ENCODE measurements around the gene UPF1. TPM values are rescaled to one million over a fixed set of nuclear protein-coding genes. Genes with fewer than 3 reads are reported as not detected.
A peak's percentile ranks its signal among the peaks of the same experiment; 100 is the strongest.

Gene UPF1
- total and polyA plus RNA-seq, 2 of the 13 experiments (the other 11 are each of a cell fraction or from before 2014, with no cell fraction given), result 16.9 to 41.8 TPM

GRCh38 chr19:18831524-18832305, at the start of gene UPF1 (continued):
- peak; percentile 61; the same call in 1 of the 2 replicates for TF ChIP-seq DR1 (CRISPR knock-in tag; IDR thresholded peaks at IDR 0.05)
- peak; percentile 99 for TF ChIP-seq UBTF (CRISPR knock-in tag; IDR thresholded peaks at IDR 0.05)
- TF ChIP-seq ZNF616 (CRISPR knock-in tag; IDR thresholded peaks at IDR 0.05; ENCODE audit: low read depth), result peak; percentile 86
- peak; percentile 29; the same call in 1 of the 2 replicates for TF ChIP-seq ZNF281 (CRISPR knock-in tag; IDR thresholded peaks at IDR 0.05; ENCODE audit: borderline replicate concordance)
- TF ChIP-seq JUN (CRISPR knock-in tag; IDR thresholded peaks at IDR 0.05), result no peak
- TF ChIP-seq NR2F6 (IDR thresholded peaks at IDR 0.05), result no peak
- TF ChIP-seq NR2F6 (CRISPR knock-in tag; IDR thresholded peaks at IDR 0.05), result no peak
- no peak for TF ChIP-seq POLR2AphosphoS2 (IDR thresholded peaks at IDR 0.05; ENCODE audit: low read depth, low read length)
- peak; percentile 65 for TF ChIP-seq TBX2 (CRISPR knock-in tag; IDR thresholded peaks at IDR 0.05; ENCODE audit: borderline replicate concordance)
- no peak for TF ChIP-seq ZNF646 (CRISPR knock-in tag; IDR thresholded peaks at IDR 0.05)
- peak; percentile 64; the same call in 1 of the 2 replicates for TF ChIP-seq E2F5 (CRISPR knock-in tag; conservative IDR thresholded peaks at IDR 0.05)
- peak; percentile 83; the same call in 1 of the 2 replicates for TF ChIP-seq ZNF784 (CRISPR knock-in tag; IDR thresholded peaks at IDR 0.05; ENCODE audit: borderline replicate concordance)
- TF ChIP-seq SKI (IDR thresholded peaks at IDR 0.05; ENCODE audit: partially characterized antibody), result peak; percentile 52
- 0 out of 2 replicates have a peak, but pooled peaks have one; percentile 80 for TF ChIP-seq ZNF431 (CRISPR knock-in tag; IDR thresholded peaks at IDR 0.05; ENCODE audit: borderline replicate concordance, low read depth)
- TF ChIP-seq AKAP8 (CRISPR knock-in tag; IDR thresholded peaks at IDR 0.05), result peak; percentile 52; the same call in 1 of the 2 replicates

All from HepG2 (cell line).